Stromal cell of bone marrow (primary cell): ENCODE results near the gene LHPP.

Source experiments
- DNase-seq: peaks from one replicate; pipeline ENCODE4 v3.0.0-alpha.2; 2012; ENCODE audit warnings: low read depth

Gene LHPP

GRCh38 chr10:124447751-124448466 lies 13.7 kb upstream of the LHPP start:
- no peak for DNase-seq

DNA sequence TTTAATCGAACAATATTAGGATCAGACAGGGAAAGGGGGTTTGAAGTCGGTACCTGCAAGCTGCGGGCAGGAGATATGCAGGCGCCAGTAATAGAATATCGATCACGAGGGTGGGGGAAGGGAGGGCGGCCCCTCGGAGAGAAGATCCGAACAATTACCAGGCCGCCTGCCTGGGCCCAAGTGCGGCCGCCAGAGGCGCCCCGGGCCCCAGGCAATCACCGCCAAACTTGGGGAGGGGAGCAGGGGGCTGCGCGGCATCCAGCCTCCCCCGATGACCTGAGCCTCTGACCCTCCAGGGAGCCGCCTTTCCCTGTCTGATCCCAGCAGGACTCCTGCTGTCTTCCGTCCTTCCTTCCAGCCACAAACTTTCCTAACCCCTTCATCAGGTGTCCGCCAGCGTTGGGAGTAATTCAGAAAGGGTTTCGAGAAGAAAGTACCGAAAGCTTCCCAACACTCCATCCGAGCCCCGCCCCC lies 12.9 kb upstream of the LHPP start:
- DNase-seq, result no peak

DNA sequence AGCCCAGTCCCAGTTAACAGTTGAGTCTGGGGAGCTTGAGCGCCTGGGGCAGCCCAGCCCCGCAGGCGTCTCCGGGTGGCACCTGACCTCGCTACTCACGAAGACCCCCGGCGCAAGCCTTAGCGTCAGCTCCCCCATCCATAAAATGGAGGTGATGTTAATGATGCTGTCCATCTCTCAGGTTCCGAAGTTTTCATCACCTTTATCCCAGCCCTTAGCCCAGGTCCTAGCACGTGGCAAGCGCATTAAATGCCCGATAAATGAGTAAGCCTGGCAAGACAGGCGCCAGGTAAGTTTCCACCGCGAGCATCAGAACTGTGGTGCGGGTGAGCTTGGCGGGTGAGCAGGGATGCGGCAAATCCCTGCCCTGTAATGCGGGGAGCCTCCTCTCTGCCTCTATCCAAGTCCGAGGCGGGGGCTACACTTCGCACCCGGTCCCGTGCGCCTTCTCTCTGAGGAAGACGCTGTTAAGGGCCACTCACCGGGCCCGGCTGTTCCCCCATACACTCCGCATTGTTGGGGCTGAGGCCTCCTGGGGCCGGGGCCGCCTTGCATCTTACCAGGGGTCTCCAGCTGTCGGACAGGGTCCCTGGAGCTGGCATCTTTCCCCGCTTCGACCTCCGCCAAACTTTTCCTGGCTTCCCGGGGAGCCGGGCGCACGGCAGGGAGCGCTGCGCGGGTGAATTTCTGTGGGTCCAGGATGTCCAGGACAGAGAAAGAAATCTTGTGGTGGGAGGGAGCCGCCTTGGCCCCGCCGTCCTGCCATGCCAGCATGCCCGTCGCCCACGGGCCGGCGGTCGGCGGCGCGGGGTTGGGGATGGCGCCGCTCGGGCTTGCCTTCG lies 12.2 kb upstream of the LHPP start:
- no peak for DNase-seq

- no peak for DNase-seq
These were observed 11.4 kb upstream of the LHPP start, which contains the start of gene NKX1-2 for GRCh38 chr10:124450012-124450782. NKX1-2 (minus strand) TSS chr10:124450035; CDS start chr10:124449943, 92 bp downstream.

GRCh38 chr10:124450783-124451057 lies 10.9 kb upstream of the LHPP start:
- no peak for DNase-seq

GRCh38 chr10:124451276-124451675 lies 10.3 kb upstream of the LHPP start:
- DNase-seq, result no peak

DNA sequence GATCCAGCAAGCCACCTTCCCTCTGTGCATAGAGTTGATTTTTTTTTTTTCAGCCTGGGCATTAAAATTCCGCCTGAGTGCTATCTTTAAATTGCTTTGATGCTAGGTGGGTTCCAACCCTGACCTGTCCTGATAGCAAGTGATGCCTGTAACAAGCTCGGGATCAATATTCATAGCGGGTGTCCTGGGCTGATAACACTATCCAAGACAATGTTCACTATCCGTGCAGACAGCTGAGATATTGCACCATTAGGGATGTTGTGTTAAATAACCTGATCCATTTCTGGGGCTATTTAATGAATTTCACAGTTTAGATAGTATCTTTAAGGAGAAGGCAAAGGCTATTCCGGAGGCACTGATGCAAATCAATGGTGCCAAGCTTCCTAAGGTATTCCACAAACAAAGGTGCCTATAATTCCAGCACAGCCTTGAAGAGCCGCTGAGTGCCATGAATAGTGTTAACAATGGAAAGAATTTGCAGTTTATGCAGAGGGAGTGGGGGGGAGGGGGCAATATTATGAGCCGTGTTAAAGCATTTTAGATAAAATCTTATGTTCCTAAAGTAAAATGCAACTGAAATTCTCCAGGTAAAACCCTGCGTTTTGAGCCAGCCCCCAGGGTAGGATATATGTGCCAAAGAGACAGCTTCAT lies 7.5 kb upstream of the LHPP start:
- DNase-seq, result no peak

DNA sequence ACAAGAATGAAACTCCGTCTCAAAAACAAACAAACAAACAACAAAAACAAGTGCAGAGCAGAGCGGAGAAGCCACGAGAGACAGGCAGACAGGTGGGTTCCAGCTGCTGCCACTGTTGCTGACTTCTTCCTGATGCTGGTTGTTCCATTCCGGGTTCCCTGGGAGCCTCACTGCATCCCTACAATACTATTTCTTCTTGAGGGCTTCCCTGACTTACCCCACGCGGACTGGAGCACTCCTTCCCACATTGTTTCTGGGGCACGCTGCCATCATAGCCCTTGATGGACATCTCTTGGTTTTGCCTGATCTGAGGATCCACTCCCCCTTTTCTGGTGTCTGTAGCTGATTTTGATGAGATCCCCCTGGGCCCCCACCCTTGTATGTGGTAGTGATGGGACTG lies 6.2 kb upstream of the LHPP start:
- DNase-seq, result no peak

GRCh38 chr10:124458473-124458872 lies 3.1 kb upstream of the LHPP start:
- DNase-seq, result no peak

- DNase-seq, result no peak
These were observed 2.7 kb upstream of the LHPP start for GRCh38 chr10:124458889-124459288.

DNA sequence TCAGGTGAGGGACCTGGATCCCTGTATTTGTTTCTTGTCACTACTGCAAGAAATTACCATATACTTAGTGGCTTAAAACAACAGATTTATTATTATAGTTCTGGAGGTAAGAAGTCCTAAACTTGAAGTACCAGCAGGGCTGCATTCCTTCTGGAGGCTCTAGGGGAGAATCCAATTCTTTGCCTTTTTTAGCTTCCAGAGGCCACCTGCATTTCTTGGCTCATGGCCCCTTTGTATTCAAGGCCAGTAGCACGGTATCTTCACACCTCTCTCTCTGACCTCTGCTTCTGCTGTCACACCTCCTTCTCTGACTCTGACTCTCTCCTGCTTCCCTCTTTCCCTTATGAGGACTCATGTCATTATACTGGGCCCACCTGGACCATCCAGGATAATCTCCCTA lies 2.2 kb upstream of the LHPP start:
- no peak for DNase-seq

- DNase-seq, result no peak
These were observed 1.5 kb upstream of the LHPP start for GRCh38 chr10:124460144-124460543.

DNA sequence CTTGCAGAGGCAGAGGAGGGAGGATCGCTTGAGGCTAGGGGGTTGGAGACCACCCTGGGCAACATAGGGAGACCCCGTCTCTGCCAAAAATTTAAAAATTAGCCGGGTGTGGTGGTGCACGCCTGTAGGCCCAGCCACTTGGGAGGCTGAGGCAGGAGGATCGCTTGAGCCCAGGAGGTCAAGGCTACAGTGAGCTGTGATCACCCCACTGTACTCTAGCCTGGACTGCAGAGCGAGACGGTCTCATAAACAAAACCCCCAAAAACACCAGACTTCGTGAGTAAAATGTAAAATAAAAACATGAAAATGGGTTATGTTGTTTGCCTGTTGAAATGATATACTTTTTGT lies 699 bp downstream of the LHPP start:
- no peak for DNase-seq

GRCh38 chr10:124464028-124464965 lies 2.7 kb downstream of the LHPP start:
- no peak for DNase-seq

DNA sequence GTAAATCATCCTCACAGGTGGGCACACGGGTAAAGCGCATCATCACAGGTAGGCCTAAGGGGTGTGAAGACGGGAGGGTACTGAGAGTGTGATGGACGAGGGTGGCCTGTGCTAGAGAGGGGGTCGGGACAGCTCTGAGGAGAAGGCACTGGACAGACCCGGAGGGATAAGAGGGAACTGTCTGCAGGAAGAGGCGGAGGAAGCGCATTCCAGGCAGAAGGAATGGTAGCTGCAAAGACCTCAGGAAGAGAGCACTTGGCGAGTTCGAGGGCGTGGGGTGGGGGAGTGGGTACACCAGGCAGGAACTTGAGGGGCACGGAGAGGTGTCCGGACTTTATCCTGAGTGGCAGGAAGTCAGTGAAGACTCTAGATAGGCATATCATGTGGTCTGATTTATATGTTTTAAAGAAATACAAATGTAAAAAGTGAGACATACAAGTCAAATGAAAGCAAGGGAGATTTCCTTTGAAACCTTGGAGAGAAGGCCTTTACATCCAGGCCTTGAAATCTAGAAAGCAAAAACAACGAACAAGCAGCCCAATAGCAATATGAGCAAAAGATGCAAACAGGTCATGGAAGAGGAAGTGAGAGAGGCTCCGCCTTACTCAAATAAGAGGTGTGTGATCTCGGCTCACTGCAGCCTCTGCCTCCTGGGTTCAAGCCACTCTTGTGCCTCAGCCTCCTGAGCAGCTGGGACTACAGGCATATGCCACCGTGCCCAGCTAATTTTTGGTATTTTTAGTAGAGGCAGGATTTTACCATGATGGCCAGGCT lies 3.6 kb downstream of the LHPP start:
- no peak for DNase-seq

DNA sequence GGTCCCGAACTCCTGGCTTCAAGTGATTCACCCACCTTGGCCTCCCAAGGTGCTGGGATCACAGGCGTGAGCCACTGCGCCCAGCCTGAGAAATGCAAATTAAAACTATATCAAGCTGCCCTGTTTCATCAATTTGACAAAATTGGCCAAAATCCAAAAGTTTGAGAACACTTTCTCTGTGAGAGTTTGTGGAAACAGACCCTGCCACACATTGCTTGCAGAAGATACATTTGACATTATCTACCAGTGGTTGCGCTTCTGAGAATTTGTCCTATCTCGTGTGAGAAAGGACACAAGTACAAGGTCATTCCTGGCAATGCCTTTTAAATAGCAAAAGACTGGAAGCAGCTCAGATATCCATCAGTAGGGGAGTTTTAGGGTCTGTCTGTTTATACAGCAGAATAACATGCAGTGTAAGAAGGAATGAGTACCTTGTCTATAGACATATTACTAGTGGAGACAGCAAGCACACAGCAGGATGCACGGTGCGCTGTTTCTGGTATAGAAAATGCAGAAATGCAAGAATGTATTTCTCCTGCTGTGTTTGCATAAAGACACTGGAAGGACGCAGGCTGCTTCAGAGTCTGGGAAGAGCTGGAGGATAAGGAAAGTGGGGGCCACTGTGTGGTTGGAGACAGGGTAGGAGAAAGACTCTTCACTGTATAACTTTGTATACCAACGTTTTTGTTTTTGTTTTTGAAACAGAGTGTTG lies 4.3 kb downstream of the LHPP start:
- DNase-seq, result no peak

GRCh38 chr10:124467165-124467564 lies 5.5 kb downstream of the LHPP start:
- DNase-seq, result no peak

DNA sequence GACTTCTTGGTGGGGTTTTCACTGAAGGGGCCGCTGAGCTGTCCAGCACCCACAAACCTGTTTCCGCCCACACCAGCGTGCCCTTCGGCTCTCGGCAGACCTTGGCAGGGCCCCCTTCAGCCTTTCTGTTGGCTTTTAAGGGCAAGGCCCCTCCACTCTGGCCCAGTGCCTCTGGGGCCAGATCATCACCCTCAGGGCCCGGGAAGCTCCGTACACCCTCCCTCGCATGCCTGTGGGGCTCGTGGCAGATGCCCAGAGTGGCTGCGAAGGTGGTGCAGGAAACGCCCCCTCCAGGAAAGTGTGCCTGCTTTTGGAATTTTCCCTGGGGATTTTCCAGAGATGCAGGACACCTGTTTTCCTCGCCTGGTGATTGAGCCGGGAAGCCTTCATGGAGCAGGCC lies 7.0 kb downstream of the LHPP start:
- DNase-seq, result no peak

GRCh38 chr10:124469956-124470484 lies 8.4 kb downstream of the LHPP start:
- DNase-seq, result no peak
